Measurements from ENCODE around the gene SERP2.

DNA sequence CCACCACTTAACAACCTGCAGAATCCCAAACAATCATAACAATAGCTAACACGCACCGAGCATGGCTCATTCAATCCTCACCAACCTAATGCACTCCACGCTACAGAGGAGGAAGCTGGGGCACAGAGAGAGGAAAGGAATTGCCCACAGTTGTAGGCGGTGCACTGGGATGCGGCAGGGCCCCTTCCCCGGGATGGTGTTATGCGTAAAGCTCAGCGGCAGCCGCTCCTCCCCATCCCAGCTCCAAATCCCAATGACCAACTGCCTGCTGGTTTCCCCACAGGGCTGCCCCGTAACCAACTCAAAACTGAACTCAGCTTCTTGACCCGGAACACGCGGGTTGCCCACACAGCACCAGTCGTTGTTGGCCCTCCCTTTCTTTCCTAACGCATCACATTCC, 42.2 kb downstream of the SERP2 start:
- TF ChIP-seq POLR2A (IDR thresholded peaks at IDR 0.05), result no peak
- TF ChIP-seq, protein P1, sequence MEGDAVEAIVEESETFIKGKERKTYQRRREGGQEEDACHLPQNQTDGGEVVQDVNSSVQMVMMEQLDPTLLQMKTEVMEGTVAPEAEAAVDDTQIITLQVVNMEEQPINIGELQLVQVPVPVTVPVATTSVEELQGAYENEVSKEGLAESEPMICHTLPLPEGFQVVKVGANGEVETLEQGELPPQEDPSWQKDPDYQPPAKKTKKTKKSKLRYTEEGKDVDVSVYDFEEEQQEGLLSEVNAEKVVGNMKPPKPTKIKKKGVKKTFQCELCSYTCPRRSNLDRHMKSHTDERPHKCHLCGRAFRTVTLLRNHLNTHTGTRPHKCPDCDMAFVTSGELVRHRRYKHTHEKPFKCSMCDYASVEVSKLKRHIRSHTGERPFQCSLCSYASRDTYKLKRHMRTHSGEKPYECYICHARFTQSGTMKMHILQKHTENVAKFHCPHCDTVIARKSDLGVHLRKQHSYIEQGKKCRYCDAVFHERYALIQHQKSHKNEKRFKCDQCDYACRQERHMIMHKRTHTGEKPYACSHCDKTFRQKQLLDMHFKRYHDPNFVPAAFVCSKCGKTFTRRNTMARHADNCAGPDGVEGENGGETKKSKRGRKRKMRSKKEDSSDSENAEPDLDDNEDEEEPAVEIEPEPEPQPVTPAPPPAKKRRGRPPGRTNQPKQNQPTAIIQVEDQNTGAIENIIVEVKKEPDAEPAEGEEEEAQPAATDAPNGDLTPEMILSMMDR (IDR thresholded peaks at IDR 0.05 in 4 of 5, conservative IDR thresholded peaks at IDR 0.05 in 1 of 5), result no peak

Measured in gastrocnemius medialis (tissue), 4 donors.